Hematopoietic multipotent progenitor cell (in vitro differentiated cells): ENCODE measurements around the gene ZBTB5. TPM values are rescaled to one million over a fixed set of nuclear protein-coding genes. Genes with fewer than 3 reads are reported as not detected.
A peak's percentile ranks its signal among the peaks of the same experiment; 100 is the strongest.
"Not testable (repeated sequence)": the region's sequence is repeated elsewhere in the genome, so short reads cannot be mapped to it uniquely, and the experiment has no call there.

Experiments
- DNase-seq, 3 donors: peaks; one replicate each; pipeline ENCODE4 v3.0.0-alpha.2; 2011 to 2015; ENCODE audit warnings: low read depth in 2 of 3, low spot score in 2 of 3
- total RNA-seq: library from RNA; depleted of rRNA; stranded (reverse); fragments of >200 nt; gene quantifications from one replicate; pipeline ENCODE4 v1.2.3, GENCODE V29; 2012

ZBTB5 gene
- total RNA-seq, 1 donor = 21.3 TPM

DNA sequence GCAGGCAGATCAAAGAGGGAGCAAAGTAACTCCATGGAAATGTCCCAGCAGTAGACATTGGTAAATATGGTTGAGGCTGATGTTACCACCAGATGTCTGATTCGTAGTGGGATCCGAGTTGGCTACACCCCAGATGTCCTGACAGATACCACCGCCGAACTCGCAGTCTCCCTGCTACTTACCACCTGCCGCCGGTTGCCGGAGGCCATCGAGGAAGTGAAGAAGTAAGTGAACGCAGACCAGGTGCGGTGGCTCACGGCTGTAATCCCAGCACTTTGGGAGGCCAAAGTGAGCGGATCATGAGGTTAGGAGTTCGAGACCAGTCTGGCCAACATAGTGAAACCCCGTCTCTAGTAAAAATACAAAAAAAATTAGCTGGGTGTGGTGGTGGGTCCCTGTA is 38.8 kb downstream of the ZBTB5 start:
- DNase-seq = not testable (repeated sequence)

DNA sequence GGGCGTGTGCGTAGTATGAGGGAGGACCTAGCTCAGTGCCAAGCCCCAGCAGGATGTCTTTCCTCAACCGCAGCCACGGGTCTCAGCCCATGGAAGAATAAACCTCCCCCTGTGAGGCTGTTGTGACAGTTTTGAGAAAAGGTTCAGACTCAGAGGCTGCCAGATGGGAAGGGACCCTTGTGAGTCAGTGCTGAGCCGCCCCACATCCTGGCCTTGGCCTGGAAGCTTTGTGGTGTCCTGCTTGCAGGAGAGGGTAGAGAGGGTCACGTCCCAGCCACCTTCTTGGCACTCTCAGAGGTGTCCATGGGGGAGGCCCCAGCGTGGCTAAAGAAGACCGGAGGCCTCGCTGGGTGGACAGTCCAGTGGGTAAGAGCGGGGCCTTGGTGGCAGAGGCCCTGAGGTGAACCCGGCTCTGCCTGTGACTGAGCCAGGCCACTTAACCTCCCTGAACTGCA is 39.9 kb downstream of the ZBTB5 start:
- DNase-seq = no peak

DNA sequence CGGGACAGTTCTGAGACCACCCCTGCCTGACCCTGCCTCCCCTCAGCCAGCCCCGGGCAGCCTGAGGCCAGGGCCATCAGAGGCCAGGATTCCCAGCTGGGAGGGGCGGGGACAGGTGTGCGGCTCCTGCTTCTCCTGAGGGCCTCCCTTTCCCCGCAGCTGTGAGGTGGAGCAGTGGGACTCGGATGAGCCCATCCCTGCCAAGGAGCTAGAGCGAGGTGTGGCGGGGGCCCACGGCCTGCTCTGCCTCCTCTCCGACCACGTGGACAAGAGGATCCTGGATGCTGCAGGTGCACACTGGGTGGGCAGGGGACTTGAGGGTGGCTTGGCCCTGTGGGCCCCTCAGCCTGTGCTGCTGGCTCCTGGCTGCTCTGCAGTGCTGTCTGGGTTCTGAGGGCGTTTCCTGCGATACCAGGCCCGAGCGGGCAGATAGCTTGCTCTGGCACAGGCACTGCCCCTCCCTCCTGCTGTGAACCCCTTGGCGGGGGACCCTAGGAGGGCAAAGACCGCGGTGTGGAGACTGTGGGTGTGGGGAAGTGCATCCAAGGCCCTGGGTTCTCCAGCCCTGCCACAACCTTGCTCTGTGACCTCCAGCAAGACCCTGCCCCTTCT is 40.5 kb downstream of the ZBTB5 start:
- no peak for DNase-seq

DNA sequence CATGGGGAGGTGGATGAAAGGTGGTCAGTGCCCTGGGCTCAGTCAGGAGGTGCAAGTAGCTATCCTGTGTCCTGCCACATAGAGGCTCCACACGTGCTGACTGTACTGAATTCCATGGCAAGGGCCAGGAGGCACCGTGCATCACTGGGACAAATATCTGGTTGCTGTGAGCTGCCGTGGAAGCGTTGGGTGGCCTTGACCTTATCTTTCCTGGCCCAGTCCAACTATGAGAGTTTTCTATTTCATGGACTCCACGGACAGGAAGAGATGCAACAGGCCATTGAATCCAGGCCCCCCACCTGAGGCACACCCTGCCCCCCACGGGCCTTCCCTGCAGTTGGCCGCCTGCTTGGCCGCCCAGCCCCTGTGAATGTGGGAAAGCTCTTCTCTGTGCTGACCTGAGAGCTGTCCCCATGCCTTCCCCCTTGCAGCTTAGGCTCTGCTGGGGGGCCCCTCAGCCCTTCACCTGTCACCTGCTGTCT is 41.0 kb downstream of the ZBTB5 start:
- no peak for DNase-seq

DNA sequence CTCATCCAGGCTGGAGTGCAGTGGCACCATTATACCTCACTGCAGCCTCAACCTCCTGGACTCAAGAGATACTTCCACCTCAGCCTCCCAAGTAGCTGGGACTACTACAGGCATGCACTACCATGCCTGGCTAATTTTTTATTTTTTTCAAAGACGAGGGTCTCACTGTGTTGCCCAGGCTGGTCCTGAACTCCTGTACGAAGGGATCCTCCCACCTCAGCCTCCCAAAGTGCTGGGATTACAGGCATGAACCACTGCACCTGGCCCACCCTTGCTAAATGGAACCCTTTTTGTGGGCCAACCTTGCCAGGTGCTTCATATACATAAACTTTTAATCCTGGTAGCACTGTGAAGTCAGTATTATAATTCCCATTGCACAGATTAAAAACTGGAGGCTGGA is 41.7 kb downstream of the ZBTB5 start:
- no peak for DNase-seq

DNA sequence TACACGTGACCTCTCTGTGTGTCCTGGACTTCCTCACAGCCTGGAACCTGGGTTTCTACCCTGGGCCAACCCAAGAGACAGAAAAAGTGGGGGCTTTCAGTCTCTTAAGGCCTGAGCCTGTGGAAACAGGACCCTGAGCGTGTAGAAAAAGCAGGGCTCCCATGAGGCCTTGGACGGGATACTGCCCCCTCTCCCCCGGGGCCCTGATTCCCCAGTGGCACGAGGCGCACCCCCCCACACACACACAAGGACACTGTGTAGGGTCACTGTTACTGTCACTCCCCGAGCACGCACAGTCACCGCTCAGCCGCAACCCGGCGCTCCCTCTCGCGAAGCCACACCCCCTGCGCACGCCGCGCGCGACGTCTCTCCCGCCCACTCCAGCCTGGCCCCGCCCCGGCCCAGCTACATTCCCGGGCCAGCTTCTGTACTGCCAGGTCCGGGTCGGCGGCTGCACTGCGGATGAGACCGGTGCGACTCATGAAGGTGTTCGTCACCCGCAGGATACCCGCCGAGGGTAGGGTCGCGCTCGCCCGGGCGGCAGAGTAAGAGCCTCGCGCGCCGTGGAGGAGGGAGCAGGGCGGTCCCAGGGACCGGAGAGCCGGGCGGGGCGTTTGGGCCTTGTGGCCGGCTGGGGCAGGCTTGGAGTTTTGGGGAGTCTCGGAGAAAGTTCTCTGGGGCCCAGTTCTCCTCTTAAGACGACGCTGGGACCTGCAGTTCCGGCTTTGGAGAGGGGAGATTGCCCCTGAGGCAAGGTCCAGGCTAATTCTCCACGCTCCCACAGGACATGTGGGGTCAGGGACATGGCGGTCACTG is 42.8 kb downstream of the ZBTB5 start, which contains the start of gene GRHPR:
Gene GRHPR (plus strand): TSS at position 408 of the 816 bp plus-strand sequence. CDS start 55 bp downstream, at position 463.
- DNase-seq = peak; percentile 69 to 84 (median 82)

DNA sequence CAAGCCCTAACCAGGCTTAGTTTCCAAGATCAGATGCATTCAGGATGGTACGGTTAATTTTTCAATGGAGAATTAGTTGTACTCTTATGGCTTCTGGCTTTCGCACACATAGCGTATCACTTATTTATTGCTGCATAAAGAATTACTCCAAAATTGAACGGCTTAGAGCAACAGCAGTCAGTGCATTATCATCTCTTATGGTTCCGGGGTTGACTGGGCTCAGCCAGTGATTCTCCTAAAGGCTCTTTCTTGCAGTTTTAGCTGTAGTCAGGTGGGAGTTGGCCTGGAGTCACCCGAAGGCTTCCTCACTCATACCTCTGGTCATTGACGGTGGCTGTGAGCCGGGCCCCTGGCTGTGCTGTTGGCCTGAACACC is 43.3 kb downstream of the ZBTB5 start:
- no peak for DNase-seq

DNA sequence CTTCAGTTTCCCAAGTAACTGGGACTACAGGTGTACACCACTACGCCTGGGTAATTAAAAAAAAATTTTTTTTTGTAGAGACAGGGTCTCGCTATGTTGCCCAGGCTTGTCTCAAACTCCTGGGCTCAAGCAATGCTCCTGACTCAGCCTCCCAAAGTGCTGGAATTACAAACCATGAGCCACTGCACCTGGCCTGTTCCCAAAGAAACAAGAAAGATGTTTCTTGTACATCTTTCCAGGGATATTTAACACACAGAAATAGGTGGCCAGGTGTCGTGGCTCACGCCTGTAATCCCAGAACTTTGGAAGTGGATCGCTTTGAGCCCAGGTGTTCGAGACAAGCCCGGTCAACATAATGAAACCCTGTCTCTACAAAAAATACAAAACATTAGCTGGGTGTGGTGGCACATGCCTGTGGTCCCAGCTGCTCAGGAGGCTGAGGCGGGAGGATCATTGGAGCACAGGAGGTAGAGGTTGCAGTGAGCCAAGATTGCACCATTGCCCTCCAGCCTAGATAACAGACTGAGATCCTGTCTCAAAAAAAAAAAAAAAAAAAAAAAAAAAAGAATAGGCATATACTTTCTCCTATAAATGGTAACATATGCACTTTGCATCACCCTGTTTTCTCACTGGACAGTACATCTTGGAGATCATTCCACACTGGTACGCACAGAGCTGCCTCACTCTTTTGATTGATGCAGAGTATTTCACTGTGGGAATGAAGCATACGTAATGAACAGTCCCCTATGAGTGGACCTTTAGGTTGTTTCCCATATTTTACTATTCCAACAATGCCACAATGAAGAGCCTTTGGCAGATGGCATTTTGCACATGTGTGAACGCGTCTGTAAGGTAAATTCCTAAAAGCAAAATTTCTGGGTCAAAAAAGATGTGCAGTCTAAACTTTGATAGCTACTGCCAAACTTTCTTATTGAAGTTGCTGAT is 44.7 kb downstream of the ZBTB5 start:
- no peak for DNase-seq

DNA sequence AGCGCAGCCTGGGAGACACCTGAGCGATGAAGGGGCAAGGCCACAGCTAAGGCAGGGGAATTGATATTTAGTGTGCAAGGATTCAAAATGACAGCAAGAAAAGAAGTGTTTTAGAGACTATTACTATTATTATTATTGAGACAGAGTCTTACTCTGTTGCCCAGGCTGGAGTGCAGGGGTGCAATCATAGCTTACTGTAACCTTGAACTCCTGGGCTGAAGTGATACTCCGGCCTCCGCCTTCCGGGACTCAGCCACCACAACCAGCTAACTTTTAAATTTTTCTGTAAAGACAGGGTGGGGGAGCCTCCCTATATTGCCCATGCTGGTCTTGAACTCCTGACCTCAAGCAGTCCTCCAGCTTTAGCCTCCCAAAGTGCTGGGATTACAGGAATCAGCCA is 46.0 kb downstream of the ZBTB5 start:
- DNase-seq = no peak

DNA sequence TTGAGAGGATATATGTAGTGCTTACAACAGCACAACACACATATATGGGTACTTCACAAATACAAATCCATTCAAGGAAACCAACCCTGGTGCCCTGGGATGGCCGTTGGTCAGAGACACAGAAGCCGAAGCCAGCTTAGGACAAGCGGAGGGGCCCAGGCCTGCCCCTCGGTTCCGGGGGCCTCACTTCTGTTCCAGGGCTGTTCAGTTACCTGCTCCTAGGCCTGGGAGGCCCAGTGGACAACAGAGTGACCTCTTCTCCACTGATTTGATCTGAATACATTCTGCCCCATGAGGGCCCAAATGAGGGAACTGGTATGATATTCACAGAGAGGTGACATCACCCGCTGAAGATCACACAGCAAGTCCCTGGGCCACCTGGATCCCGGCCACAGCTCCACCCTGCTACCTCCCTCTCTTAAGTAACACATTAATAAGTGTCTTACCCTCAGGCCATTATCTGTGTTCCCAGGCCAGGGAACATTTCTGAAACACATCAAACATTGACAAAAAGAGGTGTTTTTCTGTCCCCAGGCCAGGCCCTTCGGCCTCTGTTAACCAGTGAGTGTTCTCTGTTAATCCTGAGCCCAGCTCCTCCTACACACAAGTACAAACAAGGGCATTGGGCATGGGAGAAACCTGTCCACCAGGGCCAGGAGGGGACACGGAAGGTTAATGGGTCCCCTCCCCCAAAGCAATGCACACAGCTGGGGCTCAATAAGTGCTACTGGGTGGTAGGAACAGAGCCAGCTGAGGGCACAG is 47.2 kb downstream of the ZBTB5 start:
- DNase-seq = no peak

DNA sequence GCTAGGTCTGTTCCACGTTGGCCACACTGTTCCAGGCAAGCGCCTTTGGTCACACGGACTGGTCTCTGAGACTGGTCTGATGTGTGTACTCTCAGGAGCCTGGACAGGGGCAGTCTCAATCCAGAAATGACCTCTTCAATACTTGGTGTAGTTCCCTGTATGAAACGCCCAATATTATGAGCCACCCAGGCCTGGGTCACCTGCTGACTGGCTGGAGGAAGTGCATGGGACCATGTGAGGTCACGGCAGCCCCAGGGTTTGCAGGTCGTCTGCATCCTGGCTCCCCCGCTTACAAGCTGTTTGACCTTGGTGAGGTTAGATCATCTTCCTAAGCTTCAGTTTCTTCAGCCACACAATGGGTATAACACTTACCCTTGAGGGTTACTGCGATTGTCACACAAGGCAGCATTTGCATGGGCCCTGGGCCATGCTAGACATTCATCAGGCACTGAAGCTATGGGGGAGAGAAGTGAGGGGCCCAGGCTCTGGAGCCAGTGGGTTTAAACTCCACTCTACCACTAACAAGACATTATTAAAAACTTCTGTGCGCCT is 47.9 kb downstream of the ZBTB5 start:
- no peak for DNase-seq

DNA sequence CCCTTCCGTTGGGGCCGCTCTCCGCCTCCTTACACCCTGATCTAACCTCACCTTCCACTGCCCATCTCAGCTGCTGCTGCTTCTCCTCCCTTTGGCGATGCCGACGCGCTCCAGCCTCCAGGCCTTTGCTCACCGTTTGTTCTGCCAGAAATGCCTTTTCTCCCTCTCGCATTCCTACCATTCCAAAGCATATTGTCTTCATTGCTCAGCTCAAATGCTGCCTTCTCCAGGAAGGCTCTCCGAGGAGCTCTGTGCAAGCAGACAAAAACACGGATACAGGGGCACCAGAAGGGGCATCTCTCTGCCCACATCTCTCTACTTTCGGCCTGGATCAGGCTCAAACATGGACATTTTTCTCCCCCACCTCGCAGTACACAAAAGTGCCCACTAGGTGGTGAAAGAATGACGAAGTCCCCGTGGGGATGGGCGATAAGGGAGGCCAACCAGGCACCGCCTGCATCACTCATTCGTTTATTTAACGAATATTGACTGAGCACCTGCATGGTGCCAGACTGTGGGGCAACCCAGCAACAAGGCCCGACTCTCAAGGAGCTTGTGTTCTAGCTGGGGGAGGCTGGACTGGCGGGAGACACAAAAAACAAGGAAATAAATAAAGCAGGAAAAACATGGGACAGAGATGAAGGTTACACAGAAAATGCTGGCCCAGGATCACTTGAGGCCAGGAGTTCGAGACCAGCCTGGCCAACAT is 50.1 kb downstream of the ZBTB5 start:
- peak; percentile 55 to 88 (median 70) for DNase-seq

DNA sequence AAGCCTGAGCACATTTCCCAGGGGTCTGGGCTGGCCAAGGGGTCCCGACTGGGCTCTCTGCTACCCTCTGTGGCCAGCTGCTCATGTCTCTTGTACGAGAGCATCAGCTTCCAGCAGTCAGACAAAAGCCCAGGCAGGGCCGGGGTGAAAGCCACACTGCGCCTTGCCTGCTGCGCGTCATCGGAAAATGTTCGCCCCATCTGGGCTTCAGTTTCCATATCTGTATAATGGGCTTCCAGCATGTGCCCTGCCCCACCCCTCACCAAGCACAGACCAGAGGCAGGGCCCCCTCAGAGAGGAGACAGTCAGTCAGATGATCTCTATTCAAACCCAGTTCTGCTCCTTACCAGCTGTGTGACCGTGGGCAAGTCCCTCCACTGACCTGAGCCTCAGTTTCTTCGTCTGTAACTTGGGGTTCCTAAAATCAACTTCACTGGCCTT is 50.7 kb downstream of the ZBTB5 start:
- no peak for DNase-seq

DNA sequence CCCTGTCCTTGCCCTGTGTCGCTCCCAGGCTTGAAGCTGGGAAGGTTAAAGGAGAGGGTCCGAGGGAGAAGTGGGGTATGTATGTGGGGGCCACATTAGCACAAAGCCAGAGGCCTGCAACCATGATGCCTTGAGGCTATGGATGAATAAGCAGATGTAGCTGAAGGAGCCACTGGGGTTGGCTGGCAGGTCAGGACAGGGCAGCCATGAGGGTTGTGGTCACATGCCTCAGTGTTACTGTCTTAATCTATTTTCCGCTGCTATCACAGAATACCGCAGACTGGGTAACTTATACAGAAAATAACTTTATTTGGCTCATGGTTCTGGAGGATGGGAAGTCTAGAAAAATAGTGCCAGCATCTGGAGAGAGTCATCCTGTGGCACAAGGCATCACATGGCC is 51.9 kb downstream of the ZBTB5 start:
- DNase-seq = no peak

DNA sequence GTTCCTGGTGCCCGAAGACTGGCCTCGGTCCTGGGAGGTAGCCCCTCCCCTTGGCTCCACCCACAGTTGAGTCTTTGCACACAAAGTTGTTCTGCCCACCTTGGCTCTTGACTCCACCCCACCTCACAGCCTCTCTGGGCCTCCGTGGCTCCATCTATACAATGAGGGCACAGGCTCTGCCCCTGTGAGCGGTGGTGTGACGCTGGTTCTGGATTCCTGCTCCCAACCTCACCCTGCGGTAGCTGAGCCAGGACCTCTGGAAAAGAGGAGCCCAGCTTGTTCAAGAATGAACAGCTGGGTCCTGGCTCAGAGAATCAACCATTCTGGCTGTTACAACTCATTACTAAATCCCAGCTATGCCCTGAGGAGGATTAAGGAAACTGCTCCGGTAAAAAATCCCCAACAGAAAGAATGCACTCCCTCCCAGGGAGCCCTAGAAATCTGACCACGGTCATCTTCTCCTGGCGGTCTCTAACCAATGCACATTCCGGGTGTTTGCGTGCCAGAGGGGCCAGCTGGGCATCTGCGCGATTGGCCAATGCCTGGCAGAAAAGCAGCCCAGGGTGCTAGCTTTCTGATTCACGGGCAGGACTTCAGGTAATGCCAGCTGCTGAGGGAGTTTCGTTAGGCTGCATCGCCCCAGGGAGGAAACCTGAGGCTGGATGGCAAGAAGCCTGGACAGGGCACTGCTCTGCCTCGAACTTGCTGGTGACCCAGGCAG is 52.7 kb downstream of the ZBTB5 start:
- no peak for DNase-seq

DNA sequence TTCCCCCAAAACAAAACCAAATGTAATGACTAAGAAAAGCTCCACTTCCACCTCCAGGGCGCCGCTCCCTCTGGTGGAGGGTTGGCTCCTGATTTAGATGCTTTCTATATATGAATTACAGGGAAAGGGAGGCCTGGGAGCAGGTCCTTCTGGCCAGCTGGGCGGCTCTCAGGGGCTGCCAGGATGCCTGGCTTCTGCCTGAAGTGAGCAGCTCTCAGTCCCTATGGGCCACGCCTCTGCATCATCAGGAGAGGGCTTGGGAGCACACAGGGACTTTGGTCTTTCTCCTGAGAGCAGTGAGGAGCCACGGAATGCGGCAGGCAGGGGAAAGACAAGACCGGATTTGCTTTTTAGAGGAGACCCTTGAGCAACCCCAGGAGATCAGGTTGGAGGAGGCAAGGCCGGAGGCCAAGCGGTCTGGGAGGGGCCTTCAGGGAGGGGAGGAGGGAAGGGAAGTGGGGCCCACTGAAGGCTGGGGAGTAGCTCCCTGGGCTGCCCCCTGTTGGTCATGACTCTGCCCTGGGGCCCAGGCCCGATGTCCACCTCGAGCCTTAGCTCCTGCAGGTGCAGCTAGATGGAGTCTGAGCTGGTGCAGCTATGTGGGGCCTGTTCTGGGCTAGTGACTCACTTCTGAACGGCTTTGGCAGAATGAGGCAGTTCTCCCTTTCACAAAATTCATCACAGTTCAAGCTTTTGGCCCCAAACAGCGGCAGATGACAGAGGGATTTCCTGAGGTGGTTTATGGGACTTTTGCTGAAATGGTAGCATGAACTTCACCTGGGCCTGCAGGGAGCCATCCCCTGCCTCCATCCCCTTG is 54.1 kb downstream of the ZBTB5 start:
- DNase-seq = no peak

DNA sequence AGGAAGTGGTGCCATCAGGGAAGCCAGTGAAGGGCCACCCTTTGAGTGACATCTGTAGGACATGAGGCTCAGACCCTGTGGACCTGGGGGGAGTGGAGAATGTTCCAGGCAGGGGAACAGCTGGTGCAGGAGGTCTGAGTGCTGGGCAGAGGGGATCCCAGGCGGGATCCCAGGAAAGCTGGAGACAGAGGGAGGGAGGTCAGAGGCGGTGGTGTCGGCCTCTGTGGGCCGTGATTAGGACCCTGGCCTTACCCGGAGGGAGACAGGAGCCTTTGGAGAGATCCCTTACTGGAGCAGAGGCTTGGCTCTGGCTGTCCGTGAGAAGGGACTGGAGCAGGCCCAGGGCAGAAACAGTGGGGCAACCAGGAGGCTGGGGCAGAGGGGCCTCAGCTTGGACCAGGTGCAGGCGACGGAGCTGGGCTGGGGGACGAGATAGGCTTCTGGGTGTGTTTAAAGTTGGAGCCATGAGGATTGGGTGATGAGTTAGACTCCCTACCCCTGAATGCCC is 54.8 kb downstream of the ZBTB5 start:
- DNase-seq = no peak
